C4-2B (cell line): Measurements from ENCODE around the gene DNAL1.

Experiments
- ZFX ChIP-seq: fragments of 450-650 bp; IDR thresholded peaks from 2 replicates; pipeline ENCODE4 v1.6.1; 2017
- TF ChIP-seq, protein P1 (sequence below): fragments of 450-650 bp; conservative IDR thresholded peaks from 2 replicates; pipeline ENCODE4 v1.5.1; 2017; ENCODE audit warnings: mild to moderate bottlenecking

GRCh38 chr14:73748858-73749357, 104.1 kb downstream of the DNAL1 start:
- TF ChIP-seq, protein P1, sequence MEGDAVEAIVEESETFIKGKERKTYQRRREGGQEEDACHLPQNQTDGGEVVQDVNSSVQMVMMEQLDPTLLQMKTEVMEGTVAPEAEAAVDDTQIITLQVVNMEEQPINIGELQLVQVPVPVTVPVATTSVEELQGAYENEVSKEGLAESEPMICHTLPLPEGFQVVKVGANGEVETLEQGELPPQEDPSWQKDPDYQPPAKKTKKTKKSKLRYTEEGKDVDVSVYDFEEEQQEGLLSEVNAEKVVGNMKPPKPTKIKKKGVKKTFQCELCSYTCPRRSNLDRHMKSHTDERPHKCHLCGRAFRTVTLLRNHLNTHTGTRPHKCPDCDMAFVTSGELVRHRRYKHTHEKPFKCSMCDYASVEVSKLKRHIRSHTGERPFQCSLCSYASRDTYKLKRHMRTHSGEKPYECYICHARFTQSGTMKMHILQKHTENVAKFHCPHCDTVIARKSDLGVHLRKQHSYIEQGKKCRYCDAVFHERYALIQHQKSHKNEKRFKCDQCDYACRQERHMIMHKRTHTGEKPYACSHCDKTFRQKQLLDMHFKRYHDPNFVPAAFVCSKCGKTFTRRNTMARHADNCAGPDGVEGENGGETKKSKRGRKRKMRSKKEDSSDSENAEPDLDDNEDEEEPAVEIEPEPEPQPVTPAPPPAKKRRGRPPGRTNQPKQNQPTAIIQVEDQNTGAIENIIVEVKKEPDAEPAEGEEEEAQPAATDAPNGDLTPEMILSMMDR: no peak
- TF ChIP-seq ZFX: no peak
